SK-N-MC (cell line): ENCODE results near the gene MISP.
A peak's percentile ranks its signal among the peaks of the same experiment; 100 is the strongest.

ENCODE experiments used
- DNase-seq: peaks from one replicate; pipeline ENCODE4 v3.0.0-alpha.2; 2011; ENCODE audit warnings: low read depth, low spot score
- H3K27ac ChIP-seq: fragments of 200-600 bp; sonication (generic); 2 replicates; pipeline ENCODE4 v1.5.1; 2016; ENCODE audit warnings: mixed run types
- H3K36me3 ChIP-seq: fragments of 200-600 bp; sonication (generic); 2 replicates; pipeline ENCODE4 v1.6.1; 2017; ENCODE audit warnings: antibody characterized with exemption, low read length, mixed read lengths; ENCODE audit not compliant: insufficient read depth
- H3K4me3 ChIP-seq: fragments of 200-600 bp; sonication (generic); 2 replicates; pipeline ENCODE4 v1.5.1; 2016
- H3K9ac ChIP-seq: fragments of 200-600 bp; sonication (generic); 2 replicates; pipeline ENCODE4 v1.8.0; 2017; ENCODE audit warnings: mixed run types, mixed read lengths; ENCODE audit not compliant: insufficient read length
- H3K9me3 ChIP-seq: fragments of 200-600 bp; sonication (generic); 2 replicates; pipeline ENCODE4 v1.6.1; 2017; ENCODE audit warnings: low read depth, mild to moderate bottlenecking, antibody characterized with exemption, low read length, moderate library complexity, mixed read lengths
- EZH2 ChIP-seq: fragments of 200-600 bp; sonication (generic); IDR thresholded peaks from one replicate; pipeline ENCODE4 v1.6.1; 2017; ENCODE audit warnings: antibody characterized with exemption
- FOXP2 ChIP-seq: optimal IDR thresholded peaks from 2 replicates; pipeline ENCODE3; 2011; ENCODE audit warnings: mild to moderate bottlenecking, moderate library complexity; ENCODE audit not compliant: insufficient read depth; ENCODE audit errors: extremely low read length, control extremely low read depth
- POLR2AphosphoS5 ChIP-seq: IDR thresholded peaks from 2 replicates; pipeline ENCODE4 v1.6.1; 2012; ENCODE audit warnings: mild to moderate bottlenecking, low read depth, low read length, borderline replicate concordance

MISP gene

DNA sequence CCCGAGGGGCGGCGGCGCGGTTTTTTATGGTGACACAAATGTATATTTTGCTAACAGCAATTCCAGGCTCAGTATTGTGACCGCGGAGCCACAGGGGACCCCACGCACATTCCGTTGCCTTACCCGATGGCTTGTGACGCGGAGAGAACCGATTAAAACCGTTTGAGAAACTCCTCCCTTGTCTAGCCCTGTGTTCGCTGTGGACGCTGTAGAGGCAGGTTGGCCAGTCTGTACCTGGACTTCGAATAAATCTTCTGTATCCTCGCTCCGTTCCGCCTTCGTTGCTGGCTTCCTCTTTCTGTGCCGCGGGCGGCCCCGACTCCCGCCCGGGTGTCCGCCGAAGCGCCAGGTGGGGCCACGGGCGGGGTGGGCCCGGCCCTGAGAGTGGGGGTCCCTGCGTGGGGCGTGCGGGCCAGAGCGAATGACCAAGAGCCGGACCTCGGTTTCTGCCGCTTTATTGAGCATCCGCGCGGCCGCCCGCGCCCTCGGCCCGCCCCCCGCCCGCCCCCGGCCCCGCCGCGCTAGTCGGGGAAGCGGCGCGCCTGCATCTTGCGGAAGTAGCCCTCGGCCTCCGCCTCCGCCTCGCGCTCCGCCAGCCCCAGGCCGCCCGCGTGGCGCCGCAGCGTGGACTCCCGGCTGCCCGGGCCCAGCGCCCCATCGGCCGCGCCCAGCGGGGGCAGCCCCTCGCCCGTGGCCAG, 61.3 kb downstream of the MISP start:
- no peak overlapping the region for H3K4me3 ChIP-seq
- peaks cover 68% of the 10 kb centered on the region for H3K36me3 ChIP-seq
- peak overlapping the region; percentile 66 for H3K27ac ChIP-seq
- DNase-seq, result no peak
- H3K9ac ChIP-seq, result no peak overlapping the region
- TF ChIP-seq FOXP2 (no peak), POLR2AphosphoS5 (peak; percentile 52; the same call in 1 of the 2 replicates), EZH2 (no peak)
- H3K9me3 ChIP-seq, result no peaks in the 10 kb centered on the region

DNA sequence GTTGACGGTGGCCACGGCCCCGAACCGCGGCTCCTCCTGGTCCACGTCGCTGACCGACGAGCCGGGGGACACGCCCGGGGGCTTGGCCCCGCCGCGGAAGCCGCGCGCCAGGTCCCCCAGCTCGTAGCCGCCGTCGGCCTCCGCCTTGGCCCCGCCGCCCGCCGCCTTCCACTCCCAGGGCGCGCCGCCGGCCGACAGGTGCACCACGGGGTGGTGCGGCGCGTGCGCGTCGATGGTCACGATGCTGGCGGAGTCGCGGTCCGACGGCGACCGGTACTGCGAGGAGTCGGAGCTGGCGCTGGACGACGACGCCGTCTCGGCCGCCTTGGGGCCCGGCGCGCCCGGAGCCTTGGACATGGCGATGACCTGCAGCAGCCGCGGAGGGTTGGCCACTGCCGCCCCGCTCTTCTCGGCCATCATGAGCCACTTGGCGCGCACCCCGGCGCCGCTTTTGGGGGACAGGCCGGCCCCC, 61.9 kb downstream of the MISP start:
- no peak overlapping the region for H3K27ac ChIP-seq
- no peak overlapping the region for H3K4me3 ChIP-seq
- no peak overlapping the region for H3K9ac ChIP-seq
- peaks cover 63% of the 10 kb centered on the region for H3K36me3 ChIP-seq
- DNase-seq, result no peak
- TF ChIP-seq POLR2AphosphoS5, result no peak; the same call in 1 of the 2 replicates
- TF ChIP-seq FOXP2, result no peak
- TF ChIP-seq EZH2, result no peak
- H3K9me3 ChIP-seq, result no peaks in the 10 kb centered on the region

DNA sequence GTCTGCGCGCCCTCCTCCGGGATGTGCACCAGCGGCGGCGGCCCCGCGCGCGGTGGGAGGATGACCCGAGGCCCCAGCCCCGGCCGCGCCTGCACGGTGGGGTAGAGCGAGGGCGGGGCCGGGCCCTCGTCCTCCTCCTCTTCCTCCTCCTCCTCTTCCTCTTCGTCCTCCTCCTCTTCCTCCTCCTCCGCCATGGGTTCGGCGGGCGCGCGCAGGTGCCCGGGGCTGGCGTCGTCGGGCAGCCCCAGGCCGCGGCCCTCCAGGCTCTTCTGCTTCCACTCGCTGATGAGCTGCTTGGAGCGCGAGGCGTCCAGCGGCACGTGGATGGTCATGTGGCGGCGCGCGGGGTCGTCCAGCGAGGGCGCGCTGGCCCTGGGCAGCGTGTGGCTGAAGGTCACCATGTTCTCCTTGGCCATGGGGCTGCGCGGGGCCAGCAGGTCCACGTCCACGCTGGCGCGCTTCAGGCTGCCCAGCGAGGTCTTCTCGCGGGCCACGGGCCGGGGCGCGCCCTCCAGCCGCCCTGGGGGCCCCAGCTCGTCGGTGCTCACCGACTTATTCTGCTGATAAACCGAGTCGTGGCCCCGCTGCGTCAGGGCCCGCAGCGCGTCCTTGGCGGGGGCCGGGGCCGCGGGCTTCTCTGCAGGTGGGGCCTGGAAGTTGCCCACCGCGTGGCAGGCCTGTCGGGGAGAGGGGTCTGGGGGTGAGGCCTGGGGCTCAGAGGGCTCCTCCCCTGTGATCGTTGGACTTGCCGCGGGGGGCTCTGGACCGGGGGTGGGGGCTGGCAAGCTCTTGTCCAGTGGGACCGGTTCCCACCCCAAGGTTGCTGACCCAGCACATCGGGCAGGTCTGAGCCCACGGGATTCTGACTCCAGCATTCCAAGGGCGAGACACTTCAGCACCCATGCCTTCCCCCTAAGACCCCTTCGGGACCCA, 62.6 kb downstream of the MISP start:
- Histone ChIP-seq H3K36me3 (peaks cover 56% of the 10 kb centered on the region), H3K9me3 (no peaks in the 10 kb centered on the region), H3K9ac (no peak overlapping the region), H3K4me3 (no peak overlapping the region), H3K27ac (no peak overlapping the region)
- no peak for DNase-seq
- TF ChIP-seq POLR2AphosphoS5, result no peak; the same call in 1 of the 2 replicates
- no peak for TF ChIP-seq FOXP2
- no peak for TF ChIP-seq EZH2
